DND-41 (cell line): ENCODE measurements around the gene FCAMR.

Source experiments
- ATAC-seq: fragments of 200-7000 bp; cut with Tn5 transposase; 3 replicates; pipeline ENCODE4 v1.9.1; 2021; ENCODE audit warnings: low read depth; ENCODE audit not compliant: insufficient read depth
- DNase-seq: peaks from one replicate; pipeline ENCODE4 v3.0.0-alpha.2; 2020
- H2AFZ ChIP-seq: 2 replicates; pipeline ENCODE4 v1.6.0; 2012; ENCODE audit warnings: low read depth, low read length
- H3K27ac ChIP-seq: 2 replicates; pipeline ENCODE4 v1.5.1; 2012; ENCODE audit warnings: low read length, inconsistent platforms
- H3K27me3 ChIP-seq: fragments of 200-600 bp; sonication (generic); 2 replicates; pipeline ENCODE4 v1.6.0; 2012; ENCODE audit warnings: low read length, mild to moderate bottlenecking, inconsistent platforms; ENCODE audit not compliant: insufficient read depth, poor library complexity
- H3K36me3 ChIP-seq: 2 replicates; pipeline ENCODE4 v1.5.1; 2012; ENCODE audit warnings: low read length, inconsistent platforms; ENCODE audit not compliant: insufficient read depth
- H3K4me1 ChIP-seq: 2 replicates; pipeline ENCODE4 v1.5.1; 2012; ENCODE audit warnings: mild to moderate bottlenecking, low read length; ENCODE audit not compliant: insufficient read depth
- H3K4me2 ChIP-seq: 2 replicates; pipeline ENCODE4 v1.6.0; 2012; ENCODE audit warnings: mild to moderate bottlenecking, moderate library complexity, low read length, inconsistent platforms; ENCODE audit not compliant: insufficient read depth
- H3K4me3 ChIP-seq, 2 experiments: fragments of 200-600 bp in 1 of 2; shearing (Covaris generic) in 1 of 2; 2 replicates each; pipeline ENCODE4 v1.5.1; 2012 to 2016; ENCODE audit warnings: inconsistent platforms in 2 of 2, low read length in 2 of 2, mild to moderate bottlenecking in 2 of 2, low read depth in 1 of 2, moderate library complexity in 1 of 2
- H3K79me2 ChIP-seq: 2 replicates; pipeline ENCODE4 v1.6.0; 2012; ENCODE audit warnings: low read length, inconsistent platforms; ENCODE audit not compliant: insufficient read depth
- H3K9ac ChIP-seq: 2 replicates; pipeline ENCODE4 v1.6.0; 2012; ENCODE audit warnings: low read depth, mild to moderate bottlenecking, inconsistent platforms, low read length, moderate library complexity
- H3K9me3 ChIP-seq: 2 replicates; pipeline ENCODE4 v1.5.1; 2012; ENCODE audit warnings: low read length, moderate library complexity, mild to moderate bottlenecking, inconsistent platforms; ENCODE audit not compliant: insufficient read depth, severe bottlenecking
- H4K20me1 ChIP-seq: 2 replicates; pipeline ENCODE4 v1.6.0; 2012; ENCODE audit warnings: low read length; ENCODE audit not compliant: insufficient read depth
- CTCF ChIP-seq: IDR thresholded peaks from 2 replicates; pipeline ENCODE4 v1.5.1; 2012; ENCODE audit warnings: borderline replicate concordance, low read length, moderate library complexity, mild to moderate bottlenecking; ENCODE audit not compliant: poor library complexity, severe bottlenecking; ENCODE audit errors: extremely low read depth
- EZH2 ChIP-seq: IDR thresholded peaks from 3 replicates; pipeline ENCODE4 v1.6.1; 2012; ENCODE audit warnings: borderline replicate concordance, low read depth, mild to moderate bottlenecking, moderate library complexity, low read length, inconsistent platforms; ENCODE audit not compliant: severe bottlenecking

FCAMR gene

GRCh38 chr1:206945779-206946178 lies 24.5 kb downstream of the FCAMR start:
- no peak overlapping the region for H3K27ac ChIP-seq
- no peaks in the 10 kb centered on the region for H4K20me1 ChIP-seq
- no peak overlapping the region for H3K4me3 ChIP-seq
- TF ChIP-seq CTCF (no peak), EZH2 (no peak)
- H3K79me2 ChIP-seq, result no peaks in the 10 kb centered on the region
- DNase-seq (no peak), ATAC-seq (no peak)
- no peak overlapping the region for H2AFZ ChIP-seq
- no peaks in the 10 kb centered on the region for H3K27me3 ChIP-seq
- H3K9me3 ChIP-seq, result no peaks in the 10 kb centered on the region
- H3K4me1 ChIP-seq, result no peaks in the 10 kb centered on the region
- no peak overlapping the region for H3K9ac ChIP-seq
- H3K4me2 ChIP-seq, result no peak overlapping the region
- H3K36me3 ChIP-seq, result no peaks in the 10 kb centered on the region

GRCh38 chr1:206944703-206945102 lies 25.6 kb downstream of the FCAMR start:
- TF ChIP-seq EZH2 (no peak), CTCF (no peak)
- no peaks in the 10 kb centered on the region for H3K4me1 ChIP-seq
- no peak for DNase-seq
- H3K4me2 ChIP-seq, result no peak overlapping the region
- no peak overlapping the region for H3K9ac ChIP-seq
- H3K9me3 ChIP-seq, result no peaks in the 10 kb centered on the region
- no peaks in the 10 kb centered on the region for H4K20me1 ChIP-seq
- H3K27me3 ChIP-seq, result no peaks in the 10 kb centered on the region
- H3K36me3 ChIP-seq, result no peaks in the 10 kb centered on the region
- no peak overlapping the region for H3K27ac ChIP-seq
- no peak overlapping the region for H2AFZ ChIP-seq
- no peak for ATAC-seq
- no peaks in the 10 kb centered on the region for H3K79me2 ChIP-seq
- H3K4me3 ChIP-seq, result no peak overlapping the region

- no peak for TF ChIP-seq CTCF
- TF ChIP-seq EZH2, result no peak
Observed at GRCh38 chr1:206941766-206942418, 28.4 kb downstream of the FCAMR start.

GRCh38 chr1:206940588-206940936 lies 29.7 kb downstream of the FCAMR start:
- no peak overlapping the region for H3K9ac ChIP-seq
- no peak overlapping the region for H3K4me3 ChIP-seq
- H3K4me2 ChIP-seq, result no peak overlapping the region
- no peak overlapping the region for H3K27ac ChIP-seq
- DNase-seq, result no peak
- H2AFZ ChIP-seq, result no peak overlapping the region
- H3K27me3 ChIP-seq, result no peaks in the 10 kb centered on the region
- H3K9me3 ChIP-seq, result no peaks in the 10 kb centered on the region
- no peaks in the 10 kb centered on the region for H3K79me2 ChIP-seq
- no peak for TF ChIP-seq CTCF
- TF ChIP-seq EZH2, result no peak
- ATAC-seq, result no peak
- no peaks in the 10 kb centered on the region for H4K20me1 ChIP-seq
- H3K36me3 ChIP-seq, result no peaks in the 10 kb centered on the region
- no peaks in the 10 kb centered on the region for H3K4me1 ChIP-seq

More at GRCh38 chr1:206941766-206942418, 28.4 kb downstream of the FCAMR start:
- Histone ChIP-seq H3K79me2 (no peaks in the 10 kb centered on the region), H4K20me1 (no peaks in the 10 kb centered on the region), H3K4me1 (no peaks in the 10 kb centered on the region), H2AFZ (no peak overlapping the region), H3K36me3 (no peaks in the 10 kb centered on the region), H3K27ac (no peak overlapping the region), H3K4me3 (no peak overlapping the region), H3K9me3 (no peaks in the 10 kb centered on the region), H3K9ac (no peak overlapping the region), H3K4me2 (no peak overlapping the region), H3K27me3 (no peaks in the 10 kb centered on the region)
- ATAC-seq (no peak), DNase-seq (no peak)
